ENCODE measurements around the gene DIDO1. TPM values are rescaled to one million over a fixed set of nuclear protein-coding genes. Genes with fewer than 3 reads are reported as not detected.

The DIDO1 gene
- 10 to 100 TPM; 38.5 to 44.1 TPM for total RNA-seq
- long read RNA-seq, donor 1, transcript DIDO1-202 (6 exons, 2,707 nt): major isoform, 8 of 20 reads
- long read RNA-seq, donor 1, partial matches to known transcripts: 6 of 20 reads
- long read RNA-seq, donor 1, other reads (novel, unspliced or antisense): 6 of 20 reads
- long read RNA-seq, donor 2, transcript DIDO1-202 (6 exons, 2,707 nt): major isoform, 40 of 79 reads
- long read RNA-seq, donor 2, transcript DIDO1-205 (6 exons, 2,833 nt): minor isoform, 11 of 79 reads
- long read RNA-seq, donor 2, partial matches to known transcripts: 17 of 79 reads
- long read RNA-seq, donor 2, other reads (novel, unspliced or antisense): 11 of 79 reads

DNA sequence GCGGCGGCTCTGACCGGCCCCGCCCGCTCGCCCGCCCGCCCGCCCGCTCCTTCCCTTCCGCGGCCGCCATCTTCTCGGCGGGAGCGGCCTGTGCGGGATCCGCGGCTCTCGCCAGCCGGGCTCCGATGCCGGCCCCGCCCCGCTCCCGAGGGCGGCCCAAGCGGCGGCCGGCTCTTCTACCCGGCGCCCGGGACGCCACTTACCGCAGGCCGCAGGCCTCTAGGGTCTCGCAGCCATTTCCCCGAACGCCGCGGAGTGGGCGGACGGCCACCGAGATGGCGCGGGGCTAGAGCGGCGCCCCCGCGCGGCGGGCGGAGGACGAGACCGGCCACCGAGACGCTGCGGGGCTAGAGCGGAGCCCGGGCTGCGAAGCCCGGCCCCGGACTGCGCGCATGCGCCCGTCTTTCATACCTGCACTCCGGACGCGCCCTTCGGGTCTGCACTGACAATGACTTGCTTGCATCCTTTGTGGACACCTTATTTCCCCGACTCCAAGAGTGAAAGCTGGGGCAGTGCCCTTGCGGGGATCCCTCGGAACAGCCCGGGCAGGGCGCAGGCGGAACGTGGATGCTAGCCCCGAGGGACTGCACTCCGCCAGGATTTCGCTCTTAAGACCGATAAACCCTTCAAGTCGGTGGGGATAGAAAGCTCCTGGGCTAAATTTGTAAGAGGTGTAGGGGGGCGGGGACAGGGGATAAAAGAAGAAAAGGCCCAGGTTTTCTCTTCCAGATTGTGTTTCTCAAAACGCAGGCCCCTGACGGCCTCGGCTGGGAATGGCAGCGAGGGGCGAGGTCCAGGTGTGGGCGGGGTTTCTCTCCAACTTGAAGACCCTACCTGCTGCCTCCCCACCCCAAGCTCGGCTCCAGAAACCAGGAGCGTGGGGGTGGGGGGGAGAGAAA, at the start of gene DIDO1:
DIDO1 (minus strand) TSS at position 277 of the 899 bp plus-strand sequence.
- peak; percentile 95 for DNase-seq (ENCODE audit: low spot score)
- intact Hi-C loops (cut with DNase I): no loop called here

DNA sequence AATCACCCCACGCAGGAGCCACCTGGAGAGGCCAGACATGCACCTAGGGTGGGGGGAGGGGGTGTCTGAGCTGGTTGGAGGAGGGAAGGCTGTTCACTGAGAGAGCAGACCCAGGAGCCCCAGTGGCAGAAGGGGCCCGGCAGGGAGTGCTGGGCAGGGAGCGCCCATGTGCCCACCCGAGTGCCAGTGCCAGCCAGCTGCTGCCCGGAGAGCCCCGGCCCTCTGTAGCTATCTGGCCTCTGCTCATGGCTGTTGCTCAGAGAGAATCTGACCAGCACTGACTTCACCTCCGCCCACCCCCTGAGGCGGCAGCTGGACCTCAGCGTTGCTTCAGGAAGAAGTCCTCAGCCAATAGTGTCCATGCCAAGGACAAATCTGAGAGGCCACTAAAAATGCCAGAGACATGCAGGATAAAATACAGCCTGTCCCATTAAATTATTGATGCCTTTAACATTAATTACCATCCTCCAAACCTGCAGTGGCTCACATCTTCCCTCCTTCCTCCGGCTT, 49.0 kb upstream of the DIDO1 start:
- intact Hi-C loops (cut with DNase I): no loop called here
- no peak for DNase-seq (ENCODE audit: low spot score)

DNA sequence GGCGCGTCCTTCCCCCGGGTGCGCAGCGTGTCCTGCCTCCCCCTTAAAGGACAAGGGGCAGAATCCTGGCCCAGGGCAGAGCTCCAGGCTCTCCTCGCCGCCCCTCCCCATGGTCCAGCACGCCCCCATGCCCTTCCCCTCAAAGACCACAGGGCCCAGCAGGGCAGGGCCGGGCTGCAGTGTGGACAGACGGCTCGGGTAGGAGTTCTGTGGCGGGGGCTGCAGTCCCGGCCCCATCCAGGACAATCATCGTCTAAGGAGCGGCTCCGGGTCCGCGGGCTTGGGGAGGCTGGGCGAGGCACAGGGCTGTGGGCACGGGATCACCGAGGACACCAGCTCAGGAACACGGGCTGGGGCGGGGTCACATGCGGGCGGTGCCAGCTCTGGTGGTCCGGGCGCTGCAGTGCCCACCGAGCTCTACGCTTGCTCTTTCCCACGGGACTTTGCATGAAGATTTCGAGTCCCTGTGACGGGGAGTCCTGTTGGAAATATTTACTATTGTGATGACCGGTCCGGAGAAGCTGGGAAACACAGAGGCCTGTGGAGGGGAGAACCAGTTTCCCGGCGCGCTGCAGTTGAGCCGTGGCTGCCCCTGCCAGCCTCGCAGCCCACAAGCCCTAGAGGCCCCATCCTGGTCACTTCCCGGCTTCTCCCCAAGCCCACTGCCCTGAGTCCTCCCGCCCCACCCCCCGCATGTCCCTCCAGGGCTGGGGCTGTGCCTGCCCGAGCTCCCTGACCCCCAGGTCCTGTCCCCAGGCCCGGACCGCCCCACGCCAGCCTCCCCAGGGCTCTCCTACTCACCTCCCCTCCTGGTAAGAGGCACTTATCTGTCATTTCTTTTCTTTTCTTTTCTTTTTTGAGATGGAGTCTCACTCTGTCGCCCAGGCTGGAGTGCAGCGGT, 46.8 kb upstream of the DIDO1 start:
- intact Hi-C loops (cut with DNase I): loop anchor here in 1 of 2 donors (2.0 kb wide), 1 partner anchor 36 kb away; no protein-coding TSS in a partner anchor
- no peak for DNase-seq (ENCODE audit: low spot score)

DNA sequence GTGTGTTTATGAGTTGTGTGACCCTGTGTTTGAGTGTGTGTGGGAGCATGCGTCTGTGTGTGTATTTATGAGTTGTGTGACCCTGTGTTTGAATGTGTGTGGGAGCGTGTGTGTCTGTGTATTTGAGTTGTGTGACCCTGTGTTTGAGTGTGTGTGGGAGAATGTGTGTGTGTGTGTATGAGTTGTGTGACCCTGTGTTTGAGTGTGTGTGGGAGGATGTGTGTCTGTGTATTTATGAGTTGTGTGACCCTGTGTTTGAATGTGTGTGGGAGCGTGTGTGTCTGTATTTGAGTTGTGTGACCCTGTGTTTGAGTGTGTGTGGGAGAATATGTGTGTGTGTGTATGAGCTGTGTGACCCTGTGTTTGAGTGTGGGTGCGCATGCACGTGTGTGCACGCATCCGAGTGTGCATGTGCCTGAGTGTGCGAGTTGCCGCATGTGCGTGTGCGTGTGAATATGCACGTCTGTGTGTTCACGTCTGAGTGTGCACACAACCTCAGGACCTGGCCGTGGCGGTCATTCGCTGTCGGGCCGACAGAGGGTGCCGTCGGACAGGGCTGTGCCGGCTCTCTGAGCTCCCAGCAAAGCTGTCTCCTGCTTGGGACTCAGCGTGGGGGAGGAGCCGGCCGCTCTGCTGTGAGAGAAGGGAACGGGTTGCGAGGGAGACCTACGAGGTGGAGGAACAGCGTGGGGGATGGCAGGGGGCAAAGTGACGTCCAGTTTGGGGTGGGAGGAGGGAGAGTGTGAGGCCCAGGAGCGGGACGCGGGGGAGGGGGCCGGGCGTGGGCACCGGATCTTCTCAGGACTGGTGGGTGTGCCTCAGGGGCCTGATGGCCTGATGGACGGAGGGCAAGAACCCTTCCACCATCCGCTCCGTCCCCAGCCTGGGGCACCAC, 45.9 kb upstream of the DIDO1 start:
- DNase-seq (ENCODE audit: low spot score): peak; percentile 95
- intact Hi-C loops (cut with DNase I): loop anchor here in 1 of 2 donors (2.0 kb wide), 1 partner anchor 37 kb away; no protein-coding TSS in a partner anchor

DNA sequence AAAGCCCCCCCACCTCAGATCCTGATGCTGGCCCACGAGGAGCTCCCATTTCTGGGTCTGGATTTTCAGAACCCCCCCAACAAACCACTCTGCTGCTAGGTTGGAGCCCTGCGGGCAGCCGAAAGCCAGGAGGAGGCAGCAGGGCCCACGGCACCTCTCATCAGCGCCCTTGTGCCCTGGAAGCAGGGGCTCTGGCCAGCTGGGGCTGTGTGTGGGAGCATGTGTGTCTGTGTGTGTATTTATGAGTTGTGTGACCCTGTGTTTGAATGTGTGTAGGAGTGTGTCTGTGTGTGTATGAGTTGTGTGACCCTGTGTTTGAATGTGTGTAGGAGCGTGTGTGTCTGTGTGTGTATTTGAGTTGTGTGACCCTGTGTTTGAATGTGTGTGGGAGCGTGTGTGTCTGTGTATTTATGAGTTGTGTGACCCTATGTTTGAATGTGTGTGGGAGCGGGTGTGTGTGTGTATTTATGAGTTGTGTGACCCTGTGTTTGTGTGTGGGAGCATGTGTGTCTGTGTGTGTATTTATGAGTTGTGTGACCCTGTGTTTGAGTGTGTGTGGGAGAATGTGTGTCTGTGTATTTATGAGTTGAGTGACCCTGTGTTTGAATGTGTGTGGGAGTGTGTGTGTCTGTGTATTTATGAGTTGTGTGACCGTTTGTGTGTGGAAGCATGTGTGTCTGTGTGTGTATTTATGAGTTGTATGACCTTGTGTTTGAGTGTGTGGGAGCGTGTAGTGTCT, 45.1 kb upstream of the DIDO1 start:
- no peak for DNase-seq (ENCODE audit: low spot score)
- intact Hi-C loops (cut with DNase I): no loop called here

DNA sequence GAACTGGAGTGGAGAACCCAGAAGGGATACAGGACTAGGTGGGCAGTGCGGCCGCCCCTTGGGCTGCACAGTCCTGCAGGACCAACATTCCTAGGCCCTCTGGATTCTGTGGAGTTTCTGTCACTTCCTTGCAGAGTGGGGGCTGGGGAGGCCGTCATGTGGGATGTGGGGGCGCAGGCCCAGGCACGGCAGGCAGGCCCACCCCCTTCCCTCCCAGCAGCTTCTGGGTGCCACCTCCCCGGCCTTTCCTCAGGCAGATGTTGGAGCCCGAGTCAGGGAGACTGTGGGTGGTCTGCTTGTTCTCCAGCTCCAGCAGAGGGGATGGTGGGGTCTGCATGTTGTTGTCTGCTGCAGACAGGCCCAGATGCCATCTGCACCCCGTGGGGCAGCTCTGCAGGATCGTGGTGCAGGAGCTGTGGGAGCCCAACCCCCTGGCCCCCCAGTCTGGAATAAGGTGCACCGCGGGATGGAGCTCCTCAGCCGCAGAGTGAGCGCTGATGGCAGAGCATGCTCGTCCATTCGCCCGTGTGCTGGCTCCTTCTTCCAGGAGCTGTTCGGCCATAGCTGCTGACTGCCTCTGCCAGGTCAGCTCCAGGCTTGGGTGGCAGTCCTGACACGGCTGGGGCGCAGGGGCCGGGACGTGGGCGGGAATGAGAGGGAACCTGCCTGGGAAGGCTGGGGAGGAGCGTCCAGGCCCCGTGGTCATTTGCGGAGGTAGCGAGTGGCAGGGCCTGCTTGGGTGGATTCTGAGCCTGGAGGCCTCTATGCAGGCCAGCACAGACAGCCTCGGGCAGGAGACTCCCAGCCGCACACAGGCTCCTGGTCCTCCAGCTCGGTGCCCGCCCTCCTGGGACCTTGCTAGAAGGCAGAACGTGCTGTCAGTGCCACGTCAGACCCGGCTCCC, 44.3 kb upstream of the DIDO1 start:
- intact Hi-C loops (cut with DNase I): no loop called here
- DNase-seq (ENCODE audit: low spot score): no peak

DNA sequence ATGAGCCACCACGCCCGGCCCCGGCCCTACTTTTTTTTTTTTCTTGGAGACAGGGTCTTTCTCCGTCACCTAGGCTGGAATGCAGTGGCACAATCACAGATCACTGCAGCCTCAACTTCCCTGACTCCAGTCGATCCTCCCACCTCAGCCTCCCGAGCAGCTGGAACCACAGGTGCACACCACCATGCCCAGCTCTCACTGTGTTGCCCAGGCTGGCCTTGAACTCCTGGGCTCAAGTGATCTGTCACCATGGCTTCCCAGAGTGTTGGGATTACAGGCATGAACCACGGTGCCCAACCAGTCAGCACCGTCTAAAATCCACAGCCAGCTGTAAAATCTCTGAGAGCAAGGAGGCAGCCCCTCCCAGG, 43.6 kb upstream of the DIDO1 start:
- intact Hi-C loops (cut with DNase I): no loop called here
- DNase-seq (ENCODE audit: low spot score): no peak

DNA sequence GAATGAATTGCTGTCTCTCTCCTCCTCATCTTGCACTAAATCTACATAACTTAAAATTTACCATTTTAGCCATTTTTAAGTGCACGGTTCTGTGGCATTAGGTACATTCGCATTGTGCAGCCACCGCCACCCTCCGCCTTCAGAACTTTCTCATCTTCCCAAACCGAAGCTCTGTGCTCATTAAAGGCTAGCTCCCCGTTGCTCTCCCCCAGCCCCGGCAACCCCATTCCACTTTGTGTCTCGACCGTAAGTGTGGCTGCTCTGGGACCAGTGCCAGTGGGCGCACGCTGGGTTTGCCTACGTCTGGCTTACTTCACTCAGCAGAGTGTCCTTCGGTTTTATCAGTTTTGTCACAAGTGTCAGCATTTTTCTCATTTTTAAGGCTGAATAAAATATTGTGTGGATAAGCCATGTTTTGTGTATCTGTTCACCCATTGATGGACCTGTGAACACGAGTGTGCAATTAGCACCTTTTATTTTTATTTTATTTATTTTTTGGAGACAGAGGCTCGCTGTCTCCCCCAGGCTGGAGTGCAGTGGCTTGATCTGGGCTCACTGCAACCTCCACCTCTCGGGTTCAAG, 43.0 kb upstream of the DIDO1 start:
- no peak for DNase-seq (ENCODE audit: low spot score)
- intact Hi-C loops (cut with DNase I): no loop called here

DNA sequence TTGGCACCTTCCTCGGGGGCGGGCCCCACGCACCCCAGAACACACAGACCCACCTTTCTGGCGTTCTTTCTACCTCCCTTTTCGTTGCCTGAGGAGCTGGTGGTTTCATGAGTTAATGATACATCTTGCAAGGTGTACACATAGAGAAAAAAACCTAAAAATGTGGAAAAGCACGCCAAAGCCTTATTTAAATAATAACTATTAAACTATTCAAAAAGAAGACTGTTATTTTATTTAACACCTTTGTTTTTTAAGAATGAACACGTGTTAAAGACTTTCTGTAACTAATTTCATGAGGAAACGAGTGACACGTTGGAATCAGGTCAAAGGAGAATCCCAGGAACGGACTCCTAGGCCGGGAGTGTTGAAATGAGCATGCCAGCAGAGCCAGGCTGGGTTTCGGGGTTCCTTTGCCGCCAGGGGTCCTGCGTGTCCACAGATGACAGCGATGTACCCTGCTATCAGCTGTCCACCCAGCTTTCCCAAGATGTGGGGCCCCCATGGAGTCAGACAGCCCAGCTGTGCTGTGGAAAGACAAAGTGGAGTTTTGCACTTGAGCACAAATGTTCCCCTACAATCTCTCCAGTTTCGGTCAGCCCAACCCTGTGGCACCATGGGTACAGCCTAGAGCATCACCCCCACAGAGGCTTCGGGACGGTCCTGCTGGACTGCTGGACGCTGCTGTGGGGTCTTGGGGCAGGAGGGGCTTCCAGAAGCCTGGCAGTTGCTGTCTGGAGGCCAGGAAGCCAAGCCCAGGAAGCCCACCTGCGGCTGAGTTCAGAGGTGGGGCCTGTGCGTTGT, 42.3 kb upstream of the DIDO1 start:
- DNase-seq (ENCODE audit: low spot score): no peak

DNA sequence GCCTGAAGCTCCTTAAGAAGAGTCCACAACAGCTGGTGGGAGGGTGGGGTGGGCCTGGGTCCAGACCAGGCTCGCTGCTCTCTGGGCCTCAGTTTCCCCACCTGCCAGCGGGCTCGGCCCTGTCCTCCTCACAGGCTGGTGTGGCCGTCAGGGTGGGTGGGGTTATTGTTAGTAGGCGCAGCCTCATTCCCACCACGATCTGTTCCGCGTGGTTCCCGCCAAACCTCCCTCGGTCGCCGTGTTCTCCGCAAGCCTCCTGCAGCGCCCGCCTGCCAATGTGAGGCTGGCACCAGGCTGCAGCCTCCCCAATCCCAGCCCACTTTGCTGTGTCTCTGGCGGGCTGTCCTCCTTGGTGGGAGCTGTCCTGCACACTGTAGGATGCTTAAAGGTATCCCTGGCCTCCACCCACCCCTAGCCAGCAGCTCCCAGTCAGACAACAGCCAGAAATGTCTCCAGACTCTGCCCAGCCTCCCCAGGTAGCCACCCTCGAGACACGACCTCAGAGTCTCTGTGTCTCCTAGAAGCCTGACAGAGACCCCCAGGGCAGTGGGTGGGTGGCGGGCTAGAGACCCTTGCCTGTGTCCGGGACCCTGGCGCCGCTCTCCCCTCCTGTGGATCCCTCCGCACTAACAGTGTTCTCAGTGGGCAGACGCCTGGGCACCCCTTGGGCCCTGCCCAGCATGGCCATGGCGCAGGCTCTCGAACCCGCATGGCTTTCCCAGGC, 41.5 kb upstream of the DIDO1 start:
- intact Hi-C loops (cut with DNase I): no loop called here
- no peak for DNase-seq (ENCODE audit: low spot score)

More for the DNA sequence above, 42.3 kb upstream of the DIDO1 start:
- intact Hi-C loops (cut with DNase I): no loop called here

- DNase-seq (ENCODE audit: low spot score): no peak
- intact Hi-C loops (cut with DNase I): no loop called here
Observed at GRCh38 chr20:62967149-62967501, 40.8 kb upstream of the DIDO1 start.

- no peak for DNase-seq (ENCODE audit: low spot score)
- intact Hi-C loops (cut with DNase I): no loop called here
Observed at GRCh38 chr20:62966212-62967148, 40.2 kb upstream of the DIDO1 start.

DNA sequence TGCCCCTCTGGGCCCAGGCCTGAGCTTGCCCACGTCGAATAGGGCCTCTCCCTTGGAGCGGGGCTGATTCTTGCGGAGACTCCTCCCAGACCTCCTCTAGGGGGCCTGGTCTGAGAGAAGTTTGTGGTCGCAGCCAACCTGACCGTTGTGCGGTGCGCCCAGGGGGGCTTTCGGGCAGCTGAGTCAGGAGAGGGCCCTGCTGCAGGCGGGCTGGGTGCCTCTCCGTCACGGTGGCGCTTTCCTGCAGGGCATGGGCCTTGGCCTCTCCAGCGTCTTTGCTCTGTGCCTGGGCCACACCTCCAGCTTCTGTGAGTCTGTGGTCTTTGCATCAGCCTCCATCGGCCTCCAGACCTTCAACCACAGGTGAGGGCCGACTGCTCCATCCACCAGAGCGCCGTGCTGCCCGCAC, 39.1 kb upstream of the DIDO1 start:
- intact Hi-C loops (cut with DNase I): no loop called here
- DNase-seq (ENCODE audit: low spot score): no peak

GRCh38 chr20:62964700-62965099, 38.4 kb upstream of the DIDO1 start:
- intact Hi-C loops (cut with DNase I): no loop called here
- DNase-seq (ENCODE audit: low spot score): no peak
